Panc1 (cell line): Measurements from ENCODE around the gene PRKAG2.

Source experiments
- CTCF ChIP-seq: fragments of 450-650 bp; IDR thresholded peaks from 2 replicates; pipeline ENCODE4 v1.5.1; 2017; ENCODE audit warnings: mild to moderate bottlenecking
- POLR2AphosphoS5 ChIP-seq: IDR thresholded peaks from 2 replicates; pipeline ENCODE4 v1.6.1; 2012; ENCODE audit warnings: mild to moderate bottlenecking, low read depth, low read length, moderate library complexity
- TCF7L2 ChIP-seq: IDR thresholded peaks from 2 replicates; pipeline ENCODE4 v1.6.1; 2011; ENCODE audit warnings: mild to moderate bottlenecking, low read depth, low read length, inconsistent platforms
- TF ChIP-seq, protein P1 (sequence below), 2 experiments: IDR thresholded peaks; 2 replicates each; pipeline ENCODE4 v1.6.1; 2011 to 2012; ENCODE audit warnings: low read depth in 2 of 2, control low read depth in 1 of 2, low read length in 1 of 2, mild to moderate bottlenecking in 1 of 2, moderate library complexity in 1 of 2; ENCODE audit not compliant: insufficient read depth in 1 of 2

- TF ChIP-seq POLR2AphosphoS5 (no peak), CTCF (no peak), TCF7L2 (no peak)
- TF ChIP-seq, protein P1, sequence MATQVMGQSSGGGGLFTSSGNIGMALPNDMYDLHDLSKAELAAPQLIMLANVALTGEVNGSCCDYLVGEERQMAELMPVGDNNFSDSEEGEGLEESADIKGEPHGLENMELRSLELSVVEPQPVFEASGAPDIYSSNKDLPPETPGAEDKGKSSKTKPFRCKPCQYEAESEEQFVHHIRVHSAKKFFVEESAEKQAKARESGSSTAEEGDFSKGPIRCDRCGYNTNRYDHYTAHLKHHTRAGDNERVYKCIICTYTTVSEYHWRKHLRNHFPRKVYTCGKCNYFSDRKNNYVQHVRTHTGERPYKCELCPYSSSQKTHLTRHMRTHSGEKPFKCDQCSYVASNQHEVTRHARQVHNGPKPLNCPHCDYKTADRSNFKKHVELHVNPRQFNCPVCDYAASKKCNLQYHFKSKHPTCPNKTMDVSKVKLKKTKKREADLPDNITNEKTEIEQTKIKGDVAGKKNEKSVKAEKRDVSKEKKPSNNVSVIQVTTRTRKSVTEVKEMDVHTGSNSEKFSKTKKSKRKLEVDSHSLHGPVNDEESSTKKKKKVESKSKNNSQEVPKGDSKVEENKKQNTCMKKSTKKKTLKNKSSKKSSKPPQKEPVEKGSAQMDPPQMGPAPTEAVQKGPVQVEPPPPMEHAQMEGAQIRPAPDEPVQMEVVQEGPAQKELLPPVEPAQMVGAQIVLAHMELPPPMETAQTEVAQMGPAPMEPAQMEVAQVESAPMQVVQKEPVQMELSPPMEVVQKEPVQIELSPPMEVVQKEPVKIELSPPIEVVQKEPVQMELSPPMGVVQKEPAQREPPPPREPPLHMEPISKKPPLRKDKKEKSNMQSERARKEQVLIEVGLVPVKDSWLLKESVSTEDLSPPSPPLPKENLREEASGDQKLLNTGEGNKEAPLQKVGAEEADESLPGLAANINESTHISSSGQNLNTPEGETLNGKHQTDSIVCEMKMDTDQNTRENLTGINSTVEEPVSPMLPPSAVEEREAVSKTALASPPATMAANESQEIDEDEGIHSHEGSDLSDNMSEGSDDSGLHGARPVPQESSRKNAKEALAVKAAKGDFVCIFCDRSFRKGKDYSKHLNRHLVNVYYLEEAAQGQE (IDR thresholded peaks at IDR 0.05; ENCODE audit: insufficient read depth in 1 of 2, low read depth in 2 of 2, low read length in 1 of 2) = no peak
Observed at GRCh38 chr7:151833213-151833651, 43.7 kb downstream of the PRKAG2 start.
